Measurements from ENCODE around the gene STOML2.

DNA sequence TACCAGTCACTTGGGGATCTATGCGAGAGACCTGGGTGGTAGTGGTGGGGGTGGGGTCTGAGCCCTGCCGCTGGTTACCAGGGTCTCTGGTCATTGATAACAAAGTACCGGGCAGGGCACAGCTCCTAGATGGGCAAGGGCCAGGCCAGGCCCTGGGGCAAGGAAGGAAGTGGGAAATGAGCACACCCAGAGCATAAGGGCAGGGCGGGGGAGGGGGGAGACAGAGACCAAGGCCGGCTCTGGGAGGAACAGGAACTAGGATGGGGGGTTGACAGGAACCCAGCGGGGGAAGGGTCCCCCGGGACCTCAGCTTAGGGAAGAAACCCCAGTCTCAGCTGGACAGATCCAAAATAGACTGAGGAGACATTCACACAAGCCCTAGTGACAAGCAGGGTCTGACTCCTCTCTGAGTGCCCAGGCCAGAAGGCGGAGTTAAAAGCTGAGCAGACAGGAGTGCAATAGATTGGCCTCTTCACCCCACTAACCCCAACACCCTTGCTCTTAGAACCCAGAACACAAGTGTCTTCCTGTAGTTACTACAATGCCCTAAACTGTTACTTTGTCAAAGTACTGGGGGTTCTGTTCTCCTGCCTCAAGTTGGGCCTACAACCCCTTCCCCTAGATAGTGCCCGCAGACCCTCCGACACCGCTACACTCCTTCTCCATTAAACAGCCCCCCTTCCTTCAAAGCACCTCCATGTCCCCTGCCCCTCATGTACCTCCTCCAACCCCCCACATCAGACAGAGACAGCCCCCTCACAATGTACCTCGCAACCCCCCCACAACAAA lies 12.1 kb upstream of the STOML2 start:
- TF ChIP-seq, protein P1, sequence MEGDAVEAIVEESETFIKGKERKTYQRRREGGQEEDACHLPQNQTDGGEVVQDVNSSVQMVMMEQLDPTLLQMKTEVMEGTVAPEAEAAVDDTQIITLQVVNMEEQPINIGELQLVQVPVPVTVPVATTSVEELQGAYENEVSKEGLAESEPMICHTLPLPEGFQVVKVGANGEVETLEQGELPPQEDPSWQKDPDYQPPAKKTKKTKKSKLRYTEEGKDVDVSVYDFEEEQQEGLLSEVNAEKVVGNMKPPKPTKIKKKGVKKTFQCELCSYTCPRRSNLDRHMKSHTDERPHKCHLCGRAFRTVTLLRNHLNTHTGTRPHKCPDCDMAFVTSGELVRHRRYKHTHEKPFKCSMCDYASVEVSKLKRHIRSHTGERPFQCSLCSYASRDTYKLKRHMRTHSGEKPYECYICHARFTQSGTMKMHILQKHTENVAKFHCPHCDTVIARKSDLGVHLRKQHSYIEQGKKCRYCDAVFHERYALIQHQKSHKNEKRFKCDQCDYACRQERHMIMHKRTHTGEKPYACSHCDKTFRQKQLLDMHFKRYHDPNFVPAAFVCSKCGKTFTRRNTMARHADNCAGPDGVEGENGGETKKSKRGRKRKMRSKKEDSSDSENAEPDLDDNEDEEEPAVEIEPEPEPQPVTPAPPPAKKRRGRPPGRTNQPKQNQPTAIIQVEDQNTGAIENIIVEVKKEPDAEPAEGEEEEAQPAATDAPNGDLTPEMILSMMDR (conservative IDR thresholded peaks at IDR 0.05): no peak
- TF ChIP-seq EZH2 (IDR thresholded peaks at IDR 0.05; ENCODE audit: low read depth): no peak

Data from PC-9 (cell line).